ENCODE measurements around the gene TSPAN32.

Gene TSPAN32

GRCh38 chr11:2301631-2302305, at the start of gene TSPAN32, which contains the start of gene C11orf21:
TSPAN32 (plus strand) TSS chr11:2302013; CDS start chr11:2302150, 137 bp downstream.
C11orf21 (minus strand) TSS chr11:2301918; CDS start chr11:2301808, 110 bp downstream.
- no peak for DNase-seq (ENCODE audit: low read depth)

DNA sequence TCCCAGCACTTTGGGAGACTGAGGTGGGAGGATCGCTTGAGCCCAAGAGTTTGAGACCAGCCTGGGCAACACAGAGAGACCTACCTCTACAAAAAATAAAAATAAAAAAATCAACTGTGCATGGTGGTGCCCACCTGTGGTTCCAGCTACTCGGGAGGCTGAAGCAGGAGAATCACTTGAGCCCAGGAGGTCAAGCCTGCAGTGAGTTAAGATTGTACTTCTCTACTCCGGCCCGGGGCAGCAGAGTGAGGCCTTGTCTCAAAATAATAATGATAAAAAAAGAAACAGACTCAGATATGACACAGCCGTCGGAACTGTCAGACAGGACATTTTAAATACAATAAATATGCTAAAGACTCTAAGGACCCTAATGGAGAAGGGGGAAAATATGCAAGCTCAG, 49.8 kb upstream of the TSPAN32 start:
- no peak for DNase-seq (ENCODE audit: low read depth)

GRCh38 chr11:2256293-2256913, 45.4 kb upstream of the TSPAN32 start:
- DNase-seq (ENCODE audit: low read depth): no peak

DNA sequence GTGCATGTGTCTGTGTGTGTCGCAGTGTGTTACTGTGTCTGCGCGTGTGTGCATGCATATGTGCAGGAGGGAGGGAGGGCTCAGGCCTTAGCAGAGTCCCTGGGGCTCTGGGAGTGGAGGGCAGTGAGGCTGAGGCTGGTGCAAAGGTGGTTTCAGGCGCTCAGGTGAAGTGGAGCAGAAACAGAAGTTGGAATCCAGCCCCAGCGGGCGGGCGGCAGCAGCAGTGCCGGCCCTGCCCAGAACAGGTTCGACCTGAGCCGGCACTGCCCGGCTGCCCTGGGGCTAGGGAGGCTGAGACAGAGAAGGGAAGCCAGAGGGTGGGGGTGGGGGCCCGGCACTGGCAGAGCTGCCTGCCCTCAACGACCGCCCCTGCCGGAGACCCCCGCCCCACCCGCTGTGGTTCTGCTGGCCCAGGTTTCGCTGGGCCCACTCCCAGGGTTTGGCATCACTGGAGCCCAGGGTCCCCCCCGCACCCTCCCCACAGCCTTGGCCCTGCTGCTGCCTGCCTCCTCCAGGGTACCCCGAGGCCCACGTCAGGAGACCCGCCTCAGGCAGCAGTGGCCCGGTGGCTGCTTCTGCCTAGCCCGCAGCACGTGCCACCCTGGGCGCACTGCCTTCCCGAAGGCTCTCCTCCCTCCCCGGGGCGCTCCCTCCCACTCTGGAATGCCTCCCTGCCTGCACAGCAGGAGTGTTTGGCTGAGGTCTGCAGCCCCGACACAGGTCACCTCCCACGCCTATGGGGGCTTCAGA, 44.7 kb upstream of the TSPAN32 start:
- no peak for DNase-seq (ENCODE audit: low read depth)

- DNase-seq (ENCODE audit: low read depth): no peak
Observed at GRCh38 chr11:2258501-2259465, 43.0 kb upstream of the TSPAN32 start.

- DNase-seq (ENCODE audit: low read depth): no peak
Observed at GRCh38 chr11:2259466-2259830, 42.4 kb upstream of the TSPAN32 start.

DNA sequence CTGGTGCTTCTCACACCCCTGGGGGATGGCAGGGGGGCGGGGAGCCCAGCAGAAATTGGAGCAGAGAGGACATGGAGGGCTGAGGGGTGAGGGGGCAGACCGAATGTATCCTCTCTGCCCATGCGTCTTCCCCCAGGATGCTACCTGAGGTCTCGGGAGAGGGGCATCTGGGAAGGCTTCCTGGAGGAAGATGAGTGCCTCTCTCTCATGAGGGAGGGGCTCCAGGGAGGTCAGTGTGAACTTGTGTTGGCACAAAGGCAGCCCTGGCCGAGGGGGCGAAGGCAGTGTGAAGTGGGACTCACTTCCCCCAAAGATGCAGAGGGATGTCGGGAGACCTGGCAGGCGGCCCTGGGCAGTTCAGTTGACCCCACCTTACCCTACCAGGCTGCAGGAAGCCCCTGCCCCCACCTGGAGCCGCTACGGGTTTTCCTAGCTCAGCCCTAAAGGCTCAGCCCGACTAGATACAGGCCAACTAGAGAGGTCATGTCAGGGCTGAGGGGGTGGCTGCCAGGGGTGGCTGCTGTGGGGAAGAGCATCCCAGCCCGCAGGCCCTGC, 41.8 kb upstream of the TSPAN32 start:
- DNase-seq (ENCODE audit: low read depth): no peak

- DNase-seq (ENCODE audit: low read depth): no peak
Observed at GRCh38 chr11:2260491-2261364, 41.1 kb upstream of the TSPAN32 start.

GRCh38 chr11:2261436-2262230, 40.2 kb upstream of the TSPAN32 start:
- no peak for DNase-seq (ENCODE audit: low read depth)

GRCh38 chr11:2262301-2263070, 39.3 kb upstream of the TSPAN32 start:
- no peak for DNase-seq (ENCODE audit: low read depth)

- no peak for DNase-seq (ENCODE audit: low read depth)
Observed at GRCh38 chr11:2263071-2263565, 38.7 kb upstream of the TSPAN32 start.

GRCh38 chr11:2263724-2264360, 38.0 kb upstream of the TSPAN32 start:
- no peak for DNase-seq (ENCODE audit: low read depth)

DNA sequence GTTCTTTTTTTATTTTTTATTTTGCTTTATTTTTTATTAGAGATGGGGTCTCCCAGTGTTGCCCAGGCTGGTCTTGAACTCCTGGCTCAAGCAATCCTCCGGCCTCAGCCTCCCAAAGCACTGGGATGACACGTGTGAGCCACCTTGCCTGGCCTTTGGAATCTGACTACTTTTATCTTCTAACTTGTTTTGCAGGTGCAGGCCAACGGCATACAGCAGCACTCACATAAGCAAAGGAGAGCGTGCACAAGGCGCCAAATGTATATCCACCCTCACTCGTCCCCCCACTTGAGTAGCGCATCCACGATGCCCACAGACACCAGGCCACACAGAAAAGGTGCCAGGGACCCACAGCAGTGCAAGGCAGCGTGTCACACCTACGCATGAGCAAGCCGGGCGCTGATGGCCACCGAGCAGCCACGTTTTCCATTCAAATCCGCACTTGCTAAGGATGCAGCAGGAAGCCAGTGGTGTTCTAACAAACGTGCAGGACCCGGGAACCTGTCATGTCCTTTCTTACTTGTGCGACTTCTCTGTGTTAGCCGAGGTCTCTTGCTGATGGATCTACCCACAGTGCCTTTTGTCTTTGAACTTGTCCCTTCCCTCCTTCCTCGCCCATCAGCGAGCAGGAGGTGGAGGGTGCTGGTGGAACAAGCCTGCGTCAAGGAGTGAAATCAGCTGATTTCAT, 37.3 kb upstream of the TSPAN32 start:
- no peak for DNase-seq (ENCODE audit: low read depth)

DNA sequence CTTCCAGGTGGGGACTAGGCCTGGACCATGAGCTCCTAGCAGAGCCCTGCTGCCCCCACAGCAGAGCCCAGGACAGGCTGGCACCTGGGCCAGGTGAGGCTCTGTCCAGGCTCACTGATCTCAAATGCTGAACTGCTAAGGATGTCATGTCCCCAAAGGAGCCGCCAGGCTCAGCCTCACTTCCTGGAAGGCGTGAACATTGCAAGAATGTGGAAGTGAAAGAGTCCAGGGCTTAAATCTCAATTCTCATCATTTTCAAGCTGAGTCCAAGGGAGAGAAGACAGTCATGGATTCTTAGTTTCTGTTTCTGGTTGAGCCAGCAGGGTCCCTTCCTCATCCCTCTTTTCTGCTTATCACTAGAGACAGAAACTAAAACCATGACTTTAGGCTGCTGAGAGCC, 36.4 kb upstream of the TSPAN32 start:
- DNase-seq (ENCODE audit: low read depth): no peak

- no peak for DNase-seq (ENCODE audit: low read depth)
Observed at GRCh38 chr11:2265854-2266585, 35.8 kb upstream of the TSPAN32 start.

DNA sequence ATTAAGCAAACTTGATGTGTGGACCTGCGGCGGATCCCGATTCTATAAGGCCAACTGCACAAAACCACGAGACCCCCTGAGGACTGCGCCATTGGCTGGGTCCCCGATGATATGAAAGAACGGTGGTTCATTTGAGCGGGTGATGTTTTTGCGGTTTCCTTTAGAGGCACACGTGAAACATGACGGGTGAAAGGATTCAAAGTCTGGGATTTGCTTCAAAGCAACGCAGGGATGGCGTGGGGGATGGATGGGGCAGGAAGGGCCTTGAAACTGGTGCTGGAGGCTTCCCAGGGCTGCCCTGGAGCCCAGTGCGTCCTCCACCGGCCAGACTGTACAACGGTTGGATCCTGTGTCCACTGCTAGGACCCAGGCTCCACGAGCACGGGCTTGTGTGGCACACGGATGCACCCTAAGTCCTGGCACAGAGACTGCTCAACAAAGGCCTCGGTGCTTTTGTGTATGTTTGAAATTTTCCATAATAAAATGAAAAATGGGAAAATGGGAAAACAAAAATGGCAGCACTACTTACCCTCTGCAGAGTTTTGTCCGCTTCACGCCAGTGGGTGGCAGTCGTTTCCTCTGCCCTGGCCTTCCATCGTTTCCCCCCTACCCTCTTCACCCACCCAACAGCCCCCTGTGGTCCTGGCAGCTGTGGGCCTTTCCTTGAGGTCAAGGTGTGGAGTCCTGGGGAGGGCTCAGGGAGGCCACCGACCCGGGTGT, 35.1 kb upstream of the TSPAN32 start:
- DNase-seq (ENCODE audit: low read depth): no peak

Measured in fibroblast of the conjunctiva (primary cell).